Measurements from ENCODE around the gene SIX1.

The SIX1 gene

DNA sequence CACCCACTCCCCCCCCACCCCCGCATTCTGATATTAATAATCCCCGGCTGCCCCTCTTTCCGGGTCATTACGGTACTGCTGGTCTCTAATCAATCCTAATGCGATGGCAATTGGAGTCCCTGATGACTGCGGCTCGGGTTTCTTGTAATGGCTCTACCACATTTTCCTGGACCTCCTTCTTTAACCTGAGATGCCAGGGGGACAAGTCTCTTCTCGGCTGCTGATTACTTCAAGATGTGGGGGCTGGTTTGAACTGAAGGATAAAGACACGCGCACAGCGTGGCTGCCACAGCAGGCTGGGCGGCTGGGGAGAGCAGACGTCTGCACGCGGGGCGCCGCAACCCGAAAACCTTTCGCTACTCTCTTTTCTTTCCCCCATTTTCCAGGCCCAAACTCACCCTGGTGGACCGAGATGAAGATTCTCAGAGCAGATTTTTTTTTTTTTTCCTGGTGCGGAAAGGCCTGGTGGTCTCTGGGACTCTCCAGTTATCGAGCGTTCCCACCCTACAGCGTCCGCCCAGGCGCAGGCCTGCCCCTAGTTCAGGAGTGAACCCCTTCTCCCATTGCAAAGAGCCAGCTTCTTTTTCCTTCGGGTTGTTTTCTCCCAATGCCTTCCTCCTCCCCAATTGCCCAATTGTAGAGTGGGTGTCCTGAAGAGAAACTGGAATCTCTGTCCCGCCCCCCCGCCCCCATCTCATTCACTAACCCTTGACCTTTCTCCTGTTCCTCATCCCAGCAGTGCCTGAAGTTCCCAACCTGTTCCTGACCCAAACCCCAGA is 6.0 kb upstream of the SIX1 start:
- peak; percentile 94 for DNase-seq

DNA sequence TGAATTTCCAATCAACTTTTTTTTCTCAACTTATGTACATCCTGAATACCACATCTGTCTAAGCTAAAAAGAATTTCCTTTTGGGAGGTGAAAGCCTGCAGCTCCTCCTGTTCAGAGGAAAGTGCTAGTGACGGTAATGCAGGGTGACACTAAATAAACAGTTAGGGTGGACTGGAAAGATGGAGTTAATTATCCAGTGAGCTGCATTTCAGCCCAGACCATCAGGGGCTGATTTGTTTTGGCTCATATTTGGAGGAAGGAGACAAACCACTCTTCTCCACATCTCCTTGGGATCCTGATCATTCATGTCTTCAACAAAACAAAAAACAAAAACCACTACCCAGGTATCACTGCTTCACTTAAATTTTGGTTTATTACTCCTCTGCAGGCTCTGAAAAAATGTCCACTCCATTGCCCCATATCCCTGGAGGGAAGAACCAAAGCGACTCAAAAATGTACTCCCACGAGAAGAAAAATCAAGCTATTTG is 5.1 kb upstream of the SIX1 start:
- peak; percentile 81 for DNase-seq

DNA sequence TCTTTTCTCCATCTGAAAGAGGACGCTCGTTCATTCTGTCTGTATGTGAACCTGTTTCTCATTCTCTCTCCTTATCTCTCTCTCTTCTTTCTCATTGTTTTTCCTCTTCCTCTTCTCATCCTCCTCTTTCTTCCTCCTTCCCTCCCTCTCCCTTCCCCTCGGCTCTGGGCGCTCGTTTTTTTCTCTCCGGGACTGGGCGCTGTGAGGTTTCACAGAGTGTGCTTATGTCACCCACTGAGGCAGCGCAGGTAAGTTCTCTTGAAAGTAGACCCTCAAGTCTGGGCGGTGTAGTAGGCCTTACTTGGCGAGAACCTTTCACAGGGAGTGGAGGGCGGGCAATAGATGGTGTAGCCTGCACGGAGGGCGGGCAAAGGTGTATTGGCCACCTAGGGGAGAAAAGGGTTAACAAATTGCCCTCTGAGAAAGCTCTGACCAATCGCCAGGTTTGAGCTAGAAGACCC is 4.5 kb upstream of the SIX1 start:
- DNase-seq: no peak

DNA sequence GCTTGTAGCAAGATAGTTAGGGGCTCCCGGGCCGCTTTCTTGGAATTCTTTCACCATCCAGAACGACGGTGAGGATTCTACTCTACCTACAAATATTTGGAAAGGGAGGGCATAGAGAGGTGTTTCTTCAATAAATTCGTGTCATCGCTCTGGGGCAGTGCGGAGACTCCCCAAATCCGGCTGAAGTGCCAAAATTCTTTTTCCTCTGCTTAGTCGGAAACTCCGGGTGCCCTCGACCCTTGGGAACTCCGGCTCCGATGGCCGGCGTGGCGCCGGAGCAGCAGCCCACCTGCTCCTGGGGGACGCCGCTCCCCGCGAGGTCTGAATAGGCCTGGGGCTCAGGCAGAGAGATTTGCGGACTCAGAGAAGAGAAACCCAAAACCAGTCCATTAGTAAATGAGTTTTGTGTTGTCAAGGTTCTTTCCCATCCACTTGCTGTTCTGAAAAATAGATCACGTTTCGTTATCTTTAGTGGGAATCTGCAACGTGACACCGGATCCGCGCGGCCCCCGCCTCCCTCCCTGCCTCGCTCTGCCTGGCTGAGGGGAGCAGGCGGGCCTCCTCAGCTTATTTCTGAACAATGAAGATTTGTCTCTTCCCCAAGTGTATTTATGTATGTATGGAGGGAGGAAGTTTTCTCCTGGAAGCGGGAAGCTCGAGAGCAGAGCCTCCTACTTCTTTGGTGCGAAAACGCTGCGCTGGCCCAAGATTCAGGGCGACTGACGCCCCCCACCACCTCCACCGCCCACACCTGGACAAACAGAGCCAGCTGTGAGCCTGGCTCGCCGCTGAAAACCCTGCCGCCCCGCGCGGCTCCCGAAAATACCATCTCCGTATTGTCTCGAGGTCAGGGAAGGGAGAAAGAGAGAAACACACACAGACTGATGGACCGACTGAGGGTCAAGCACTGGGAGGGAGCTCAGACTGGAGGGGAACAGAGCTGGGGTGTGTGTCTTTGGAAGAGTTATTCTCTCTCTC is 3.7 kb upstream of the SIX1 start:
- DNase-seq: peak; percentile 85

DNA sequence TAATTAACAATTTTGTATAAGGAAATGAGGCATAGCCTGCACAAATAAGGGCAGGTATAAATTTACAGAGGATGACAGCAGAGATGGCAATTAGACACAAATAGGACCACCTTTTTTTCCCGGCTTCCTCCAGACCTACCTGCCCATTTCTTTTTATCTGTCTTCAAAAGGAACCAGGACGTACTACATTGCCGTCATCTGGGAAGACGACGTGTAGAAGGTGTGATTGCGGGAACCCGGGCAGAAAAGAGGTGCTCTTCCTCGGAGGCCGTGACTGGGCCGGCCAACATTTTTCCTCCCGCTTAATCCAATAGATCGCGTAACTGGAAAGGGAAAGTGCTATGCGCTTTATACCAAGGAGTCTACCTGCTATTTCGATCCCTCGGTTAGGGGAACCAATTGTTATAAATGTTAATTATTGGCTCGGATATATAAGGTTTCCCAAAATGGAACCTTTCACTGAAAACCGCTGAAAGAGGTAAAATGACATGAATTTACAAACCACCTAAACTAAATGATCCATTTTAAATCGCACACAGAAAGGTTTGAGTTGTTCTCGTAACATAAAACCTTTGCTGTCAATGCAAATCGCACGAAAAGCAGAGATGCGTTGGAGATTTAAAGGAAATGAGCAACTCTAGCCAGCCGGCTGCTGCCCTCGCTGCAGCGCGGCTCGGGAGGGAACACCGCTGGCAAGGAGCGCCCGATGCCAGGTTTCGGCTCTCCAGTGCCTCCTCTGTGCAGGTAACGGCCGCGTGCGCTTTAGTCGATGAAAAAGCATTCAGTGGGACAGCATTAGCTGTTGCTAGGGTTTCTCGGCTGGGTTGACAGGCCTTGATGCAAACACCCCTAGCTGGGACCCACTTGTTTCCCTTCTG is 2.8 kb upstream of the SIX1 start:
- peak; percentile 98 for DNase-seq

DNA sequence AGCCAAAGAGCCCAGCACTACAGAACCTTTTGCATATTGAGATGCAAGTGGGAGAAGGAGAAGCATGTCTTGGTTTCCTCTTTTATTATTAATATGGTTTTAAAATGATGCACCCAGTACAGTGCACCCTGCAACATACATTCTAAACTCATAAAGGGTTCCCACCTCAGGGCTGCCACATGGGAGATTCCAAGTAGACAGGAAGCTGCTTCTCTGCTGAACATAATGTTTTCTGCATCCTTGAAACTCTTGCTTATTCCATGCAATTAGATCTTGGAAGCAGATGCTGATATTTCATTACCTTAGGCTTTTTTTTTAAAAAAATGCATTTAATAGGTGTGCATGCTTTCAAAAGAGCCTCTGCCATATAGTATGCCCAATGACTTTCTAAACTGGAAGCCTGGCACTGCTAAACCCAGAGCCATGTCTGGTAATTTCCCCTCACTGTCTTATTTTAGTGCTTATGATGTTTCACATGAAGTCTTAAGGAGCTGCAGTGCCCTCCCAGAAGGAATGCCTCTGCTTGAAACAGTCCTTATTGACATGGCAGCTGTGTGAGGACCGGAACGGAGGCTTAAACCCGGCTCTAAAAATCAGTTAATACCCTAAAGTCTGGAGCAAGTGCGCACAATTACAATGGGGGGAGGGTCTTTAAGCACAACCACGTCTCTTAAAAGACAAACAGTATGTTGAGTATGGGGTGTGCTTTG is 2.0 kb upstream of the SIX1 start:
- DNase-seq: peak; percentile 98

DNA sequence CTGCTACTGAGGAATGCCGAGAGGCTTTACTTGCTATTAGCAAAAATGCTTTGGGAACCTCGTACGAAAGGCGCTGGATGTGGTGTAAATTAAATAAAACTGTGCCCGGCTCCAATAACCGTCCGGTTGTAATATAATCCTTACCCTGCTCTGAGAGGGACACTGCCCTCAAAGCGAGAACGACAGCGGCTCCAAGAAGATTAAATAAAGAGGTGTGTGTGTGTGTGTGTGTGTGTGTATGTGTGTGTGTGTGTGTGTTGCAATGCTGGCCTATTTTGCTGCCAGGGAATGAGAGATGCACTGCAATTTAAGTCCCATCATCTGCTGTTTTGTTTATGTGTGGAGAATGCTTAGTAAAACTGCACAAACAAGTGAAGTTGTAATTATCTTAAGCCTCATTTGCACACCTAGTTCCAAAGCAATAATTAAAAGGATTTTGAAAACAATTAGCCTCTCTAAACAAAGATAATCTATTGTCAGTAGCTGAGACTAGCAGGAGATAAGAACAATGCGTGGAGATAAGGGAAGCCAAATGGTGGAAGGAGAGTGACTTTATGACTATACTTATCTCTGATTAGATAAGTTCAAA is 1.2 kb upstream of the SIX1 start:
- peak; percentile 99 for DNase-seq

DNA sequence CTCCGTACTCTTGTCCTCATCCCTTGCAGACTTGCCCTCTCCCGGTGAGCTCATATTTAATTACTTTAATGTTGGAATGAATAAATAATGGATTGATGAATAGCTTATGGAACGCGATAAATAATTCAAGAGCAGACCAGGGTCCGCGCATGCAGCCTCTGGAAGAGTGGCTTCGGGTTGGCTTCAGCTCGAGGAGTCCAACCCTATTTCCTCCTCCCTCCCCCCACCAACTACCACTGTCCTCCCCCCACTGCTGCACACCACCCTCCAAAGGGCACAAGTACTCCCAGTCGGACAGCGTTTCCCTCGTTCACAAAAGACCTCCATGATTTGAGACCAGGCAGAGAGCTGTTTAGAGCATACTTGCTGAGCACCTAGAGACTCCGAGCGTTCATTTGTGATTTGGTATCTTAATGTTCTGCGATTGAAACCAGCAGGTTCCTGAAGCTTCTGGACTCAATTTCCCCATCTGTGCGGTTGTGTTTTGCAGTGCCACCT is 647 bp upstream of the SIX1 start:
- peak; percentile 96 for DNase-seq

DNA sequence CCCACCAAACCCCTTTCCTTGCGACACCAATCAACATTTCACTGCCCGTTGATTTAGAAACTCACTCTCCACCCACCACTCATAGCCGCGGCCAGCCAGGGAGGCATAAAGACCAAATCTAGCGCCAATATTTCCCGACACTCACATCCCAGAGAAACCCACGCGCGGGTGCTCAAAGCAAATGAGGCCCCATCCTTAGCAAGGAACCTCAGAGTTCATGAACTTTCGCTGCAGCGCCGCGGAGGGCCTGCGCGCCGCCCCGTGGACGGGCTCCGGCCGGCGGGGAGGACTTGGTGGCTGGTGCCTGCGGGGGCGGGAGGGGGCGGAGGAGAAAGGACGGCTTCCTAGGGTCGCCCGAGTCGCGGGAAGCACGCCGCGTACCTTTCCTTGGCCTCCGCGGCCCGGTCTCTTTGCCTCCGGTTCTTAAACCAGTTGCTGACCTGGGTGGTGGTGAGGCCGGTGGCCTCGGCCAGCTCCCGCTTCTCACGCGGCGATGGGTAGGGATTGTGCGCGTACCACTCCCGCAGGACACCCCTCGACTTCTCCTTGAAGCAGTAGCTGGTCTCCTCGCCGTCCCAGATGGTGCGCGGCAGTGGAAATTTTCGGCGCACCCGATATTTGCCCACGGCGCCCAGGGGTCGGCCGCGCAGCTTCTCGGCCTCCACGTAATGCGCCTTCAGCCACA is 886 bp downstream of the SIX1 start:
- no peak for DNase-seq

DNA sequence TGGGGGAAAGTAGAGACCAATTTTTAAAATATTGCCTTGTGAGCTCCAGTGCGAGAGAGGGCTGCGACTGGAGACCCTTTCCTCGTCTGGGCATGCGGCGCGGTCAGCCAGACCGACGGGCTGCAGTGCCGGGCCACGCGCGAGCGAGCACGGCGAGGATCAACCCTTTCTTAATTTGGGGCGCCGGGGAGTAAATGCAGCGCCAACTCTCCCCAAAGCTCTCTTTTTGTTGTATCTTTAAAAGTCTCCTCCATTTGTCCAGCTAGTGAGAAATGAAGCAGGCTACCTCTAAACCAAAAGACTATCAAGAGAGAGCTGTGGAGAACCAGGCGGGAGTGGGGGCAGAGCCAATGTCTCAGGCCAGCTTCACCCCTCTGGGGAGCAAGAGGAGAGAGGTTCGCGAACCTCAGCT is 1.4 kb downstream of the SIX1 start:
- DNase-seq: no peak

DNA sequence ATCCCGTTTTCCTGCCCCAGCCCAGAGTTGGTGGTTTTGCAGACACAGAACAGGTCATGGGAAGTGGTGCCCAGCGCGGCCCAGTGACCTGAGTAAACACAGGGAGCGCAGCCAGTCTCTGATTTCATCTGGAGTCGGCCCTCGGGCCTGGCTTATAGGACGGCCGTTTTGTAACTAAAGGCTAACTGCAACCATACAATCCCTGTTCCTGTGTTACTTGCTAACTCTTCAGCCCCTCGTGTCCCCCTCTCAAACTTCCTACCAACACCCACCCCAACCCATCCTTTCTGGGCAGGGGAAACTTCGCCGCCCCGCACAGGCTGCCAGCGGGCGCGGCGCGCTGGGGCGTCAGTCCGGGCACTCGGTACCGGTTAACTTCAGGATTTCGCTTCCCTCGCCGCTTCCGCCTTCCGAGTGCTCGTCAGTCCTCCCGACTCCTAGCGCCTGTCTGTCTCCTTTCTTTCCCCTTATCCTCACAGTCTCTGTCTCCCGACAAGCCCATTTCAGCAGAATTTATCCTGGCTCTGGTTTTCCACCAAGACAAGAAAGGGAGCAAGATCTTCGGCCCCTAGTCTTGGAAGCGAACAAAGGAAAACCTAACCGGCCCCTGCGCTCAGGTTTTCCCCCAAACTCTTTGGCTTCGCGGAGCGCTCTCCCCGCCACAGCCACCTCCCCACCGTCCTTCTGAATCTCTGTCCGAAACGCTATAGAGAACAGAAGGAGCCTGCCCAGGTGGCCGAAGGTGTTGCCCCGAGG is 2.0 kb downstream of the SIX1 start:
- peak; percentile 81 for DNase-seq

DNA sequence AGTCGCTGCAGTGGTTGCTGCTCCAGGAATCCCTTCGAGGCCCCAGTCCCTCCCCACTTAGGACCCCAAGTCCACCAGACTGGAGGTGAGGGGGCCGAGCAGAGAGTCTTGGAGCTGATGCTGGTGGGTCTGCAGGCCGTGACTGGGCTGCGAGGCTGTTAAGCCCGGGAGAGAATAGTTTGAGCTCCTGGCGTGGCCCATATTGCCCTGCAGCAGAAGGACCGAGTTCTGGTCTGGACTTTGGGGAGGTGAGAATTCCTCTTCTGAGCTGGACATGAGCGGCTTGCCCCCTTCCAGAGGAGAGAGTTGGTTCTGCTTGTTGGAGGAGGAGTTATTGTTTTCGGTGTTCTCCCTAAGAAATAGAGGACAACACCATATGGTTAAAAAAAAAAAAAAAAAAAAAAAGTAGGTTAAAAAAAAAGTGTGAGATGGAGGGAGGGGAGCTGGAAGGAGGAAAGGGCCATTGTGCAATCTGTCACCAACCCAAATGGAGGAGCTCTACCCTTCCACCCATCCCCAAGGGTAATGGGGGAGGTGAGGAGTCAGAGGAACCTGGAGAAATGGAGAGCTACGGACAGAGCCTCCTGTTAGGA is 3.0 kb downstream of the SIX1 start:
- DNase-seq: no peak

DNA sequence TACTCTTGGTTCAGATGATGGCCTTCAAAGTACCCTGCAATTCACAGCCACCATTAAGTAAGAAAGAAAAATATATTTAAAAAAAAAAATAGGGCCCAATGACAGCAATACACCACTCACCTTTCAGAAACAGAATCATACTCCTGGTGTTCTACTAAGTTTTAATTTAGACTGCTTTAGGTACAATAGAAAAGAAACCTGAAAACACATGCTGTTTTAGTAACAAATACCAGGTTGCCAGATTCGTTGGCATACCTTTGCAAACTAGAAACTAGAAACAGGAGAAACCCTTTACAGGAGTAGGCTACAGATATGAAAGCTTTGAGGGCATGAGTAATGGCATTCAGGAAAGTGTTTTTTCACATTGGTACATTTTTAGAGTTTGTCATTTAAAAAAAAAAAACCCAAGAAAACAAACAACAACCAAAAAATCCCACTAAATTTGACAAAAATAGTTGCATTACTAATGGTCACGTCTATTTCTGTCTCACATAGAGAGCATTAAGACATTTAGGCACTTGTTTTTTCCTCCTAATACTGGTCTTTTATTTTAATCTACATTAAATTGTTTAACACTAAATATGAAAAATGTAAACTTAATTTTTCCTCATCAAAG is 4.0 kb downstream of the SIX1 start:
- DNase-seq: no peak

DNA sequence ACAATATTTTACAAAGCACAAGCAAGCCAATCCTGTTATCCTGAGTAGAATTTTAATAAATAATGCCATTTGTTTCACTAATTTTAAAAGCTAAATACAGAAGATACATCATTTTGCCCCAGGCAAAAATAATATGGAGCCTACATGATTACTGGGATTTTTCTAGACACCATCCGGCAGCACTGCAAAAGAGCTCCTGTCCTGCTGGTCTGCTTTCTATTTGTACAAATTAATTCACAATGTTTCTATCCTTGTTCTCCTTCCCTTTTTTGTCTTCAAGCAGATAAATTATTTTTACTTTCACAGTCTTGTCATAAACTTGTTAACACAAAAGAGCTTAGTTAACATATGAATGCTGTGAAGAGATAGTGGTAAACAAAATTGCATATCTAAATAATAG is 4.6 kb downstream of the SIX1 start:
- no peak for DNase-seq

DNA sequence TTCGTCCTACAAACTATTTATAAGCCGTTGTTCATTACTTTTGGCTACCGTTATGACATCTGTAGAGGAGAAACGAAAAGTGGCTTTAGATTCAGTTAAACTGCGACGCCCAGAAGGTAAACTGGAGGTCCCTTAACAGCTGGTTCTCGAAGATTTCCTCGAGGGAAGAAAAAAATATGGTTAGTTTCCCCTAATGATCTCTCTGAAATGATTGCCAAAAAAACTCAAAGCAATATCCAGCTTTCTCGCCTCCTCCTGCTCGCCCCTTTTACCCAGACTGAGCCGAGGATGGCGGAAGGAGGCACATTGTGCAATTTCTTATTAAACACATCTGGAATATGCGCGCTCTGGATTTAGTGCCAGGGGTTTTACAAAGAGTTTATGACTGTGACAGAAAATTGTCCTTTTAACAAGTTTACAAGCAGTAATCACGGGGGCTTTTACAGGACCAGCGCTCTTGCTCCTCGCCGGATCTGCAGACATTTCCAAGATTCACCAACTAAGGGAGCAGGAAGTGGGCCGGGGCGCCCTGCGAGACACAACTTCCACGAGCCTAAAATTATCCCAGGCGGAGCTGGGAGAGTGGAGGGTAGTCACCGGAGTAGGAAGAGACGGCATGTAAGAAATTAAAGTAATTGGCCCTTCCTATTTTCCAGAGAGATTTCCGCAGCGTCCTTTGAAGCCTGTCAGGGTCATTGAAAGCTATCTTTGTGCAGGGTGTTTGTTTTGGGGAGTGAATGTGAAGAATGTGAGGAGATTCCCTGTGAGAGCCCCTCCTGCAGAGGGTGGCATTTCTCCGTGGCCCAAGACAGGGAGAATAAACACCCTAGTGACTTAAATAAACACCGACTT is 5.6 kb downstream of the SIX1 start:
- DNase-seq: no peak

DNA sequence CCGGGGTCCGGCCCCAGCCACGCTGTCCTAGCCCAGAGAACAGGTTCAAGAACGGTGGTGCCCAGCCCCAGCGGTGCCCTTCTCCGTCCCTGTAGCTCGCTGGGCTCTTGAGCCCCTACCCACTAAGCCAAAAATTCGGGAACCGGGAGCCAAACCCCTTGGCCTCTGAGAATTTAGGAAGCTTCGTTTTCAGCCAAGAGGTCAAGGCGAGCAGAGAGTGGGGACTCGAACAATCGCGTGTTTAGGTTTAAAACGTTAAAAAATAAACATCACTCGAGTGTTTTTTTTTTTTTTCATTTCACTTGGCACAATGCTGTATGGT is 6.2 kb downstream of the SIX1 start:
- DNase-seq: no peak

DNA sequence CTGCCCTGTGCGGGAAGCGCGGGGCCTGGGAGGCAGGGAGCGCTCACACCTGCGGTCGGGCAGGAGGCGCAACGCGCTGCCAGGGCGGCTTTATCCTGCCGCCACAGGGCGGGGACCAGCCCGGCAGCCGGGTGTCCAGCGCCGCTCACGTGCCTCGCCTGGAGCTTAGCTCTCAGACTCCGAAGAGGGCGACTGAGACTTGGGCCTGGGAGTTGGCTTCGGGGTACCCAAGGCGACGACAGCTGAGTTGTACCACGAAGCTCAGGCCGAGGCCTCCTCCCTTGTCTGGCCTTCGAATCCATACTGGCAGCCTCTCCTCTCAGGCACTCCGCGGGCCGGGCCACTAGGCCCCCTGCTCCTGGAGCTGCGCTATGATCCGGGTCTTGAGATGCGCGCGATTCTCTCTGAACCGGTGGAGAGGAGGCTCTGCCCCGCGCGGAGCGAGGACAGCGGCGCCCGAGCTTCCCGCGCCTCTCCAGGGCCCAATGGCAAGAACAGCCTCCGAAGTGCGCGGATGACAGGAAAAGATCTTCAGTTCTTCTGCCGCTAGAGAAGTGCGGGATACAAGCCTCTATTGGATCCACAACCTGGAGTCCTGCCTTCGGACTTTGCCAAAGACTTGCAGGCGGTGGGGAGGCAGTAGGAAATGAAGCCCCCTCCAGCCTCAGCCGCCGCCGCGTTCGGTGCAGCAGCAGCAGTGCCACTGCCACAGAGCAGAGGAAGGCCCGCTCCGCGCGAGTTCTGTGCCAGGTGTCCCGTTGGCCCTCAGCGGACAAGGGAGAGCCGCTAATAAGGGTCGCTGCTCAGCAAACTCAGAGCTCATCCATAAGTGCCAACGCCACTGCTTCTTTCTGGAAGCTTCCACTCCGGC is 6.8 kb downstream of the SIX1 start:
- no peak for DNase-seq
